A549 (cell line): ENCODE results near the gene MED28. TPM values are rescaled to one million over a fixed set of nuclear protein-coding genes. Genes with fewer than 3 reads are reported as not detected.
A peak's percentile ranks its signal among the peaks of the same experiment; 100 is the strongest.

Experiments
- ATAC-seq, 2 experiments: fragments of 200-7000 bp in 1 of 2; fragments of >200 bp in 1 of 2; cut with Nextera tagmentation in 1 of 2; cut with Tn5 transposase in 1 of 2; 3 replicates each; pipeline versions ENCODE4 v1.8.0 to v1.9.1; 2018 to 2020; ENCODE audit warnings: mild to moderate bottlenecking in 1 of 2, moderate library complexity in 1 of 2
- CTCF ChIA-PET: fragments of 300-600 bp; sonication (Branson Sonifier 250); formaldehyde crosslinking; extraction: SDS; loops from one replicate; lab custom pipeline; 2021; ENCODE audit warnings: antibody characterized with exemption, inconsistent platforms; lab: Yijun Ruan, JAX
- POLR2A ChIA-PET: fragments of 350-600 bp; formaldehyde crosslinking; extraction: SDS; loops from one replicate; lab custom pipeline; 2021; ENCODE audit warnings: antibody characterized with exemption, inconsistent platforms; lab: Yijun Ruan, JAX
- DNase-seq, 2 experiments: peaks; one replicate each; pipeline versions ENCODE4 v3.0.0 to v3.0.0-alpha.2; 2011 to 2016; ENCODE audit warnings: low read depth in 1 of 2, low spot score in 1 of 2
- FAIRE-seq: peaks from 2 replicates; lab custom pipeline; 2011; peaks lifted over from hg19 to GRCh38; lab: Jason Lieb, UNC
- H3K27ac ChIP-seq, 2 experiments: fragments of >200 bp; sonication (Bioruptor Twin); formaldehyde crosslinking; 3 replicates each; pipeline ENCODE4 v1.5.1; 2016 to 2017
- H3K4me1 ChIP-seq: fragments of >200 bp; sonication (Bioruptor Twin); formaldehyde crosslinking; 3 replicates; pipeline ENCODE4 v1.6.1; 2016
- H3K4me2 ChIP-seq: fragments of >200 bp; sonication (Bioruptor Twin); formaldehyde crosslinking; 3 replicates; pipeline ENCODE4 v1.6.1; 2016
- H3K4me3 ChIP-seq: fragments of >200 bp; sonication (Bioruptor Twin); formaldehyde crosslinking; 3 replicates; pipeline ENCODE4 v1.5.1; 2016
- H3K9me3 ChIP-seq: fragments of >200 bp; sonication (Bioruptor Twin); formaldehyde crosslinking; 3 replicates; pipeline ENCODE4 v1.6.1; 2016
- EHF ChIP-seq: fragments of 250-450 bp; sonication (Bioruptor Pico); IDR thresholded peaks from 2 replicates; pipeline ENCODE4 v1.5.0; 2020; ENCODE audit warnings: mild to moderate bottlenecking
- FOSL2 ChIP-seq, 2 experiments: fragments of 450-650 bp in 1 of 2; fragments of >200 bp in 1 of 2; sonication (Bioruptor Twin) in 1 of 2; formaldehyde crosslinking; IDR thresholded peaks; 2 replicates each; pipeline versions ENCODE4 v1.5.0 to v1.6.1; 2016 to 2020; ENCODE audit warnings: mild to moderate bottlenecking in 1 of 2, moderate library complexity in 1 of 2
- HOXB13 ChIP-seq: fragments of 250-450 bp; sonication (Bioruptor Pico); IDR thresholded peaks from 2 replicates; pipeline ENCODE4 v1.5.0; 2020; ENCODE audit warnings: low read depth, mild to moderate bottlenecking, moderate library complexity
- JUN ChIP-seq, 2 experiments: fragments of >200 bp; sonication (Bioruptor Twin); formaldehyde crosslinking; IDR thresholded peaks; 2 replicates in 1 of 2; 3 replicates in 1 of 2; pipeline ENCODE4 v1.6.1; 2016 to 2017
- MYC ChIP-seq: IDR thresholded peaks from 2 replicates; pipeline ENCODE4 v1.6.1; 2012; ENCODE audit warnings: mild to moderate bottlenecking, inconsistent platforms, low read length, improper control_type of control experiment, borderline replicate concordance
- PHF8 ChIP-seq: fragments of 200-600 bp; sonication (generic); IDR thresholded peaks from 2 replicates; pipeline ENCODE4 v1.6.1; 2016; ENCODE audit warnings: low read depth, mild to moderate bottlenecking, antibody characterized with exemption, moderate library complexity, borderline replicate concordance
- POLR2A ChIP-seq: IDR thresholded peaks from 2 replicates; pipeline ENCODE4 v1.6.1; 2012; ENCODE audit warnings: mild to moderate bottlenecking, low read length
- POLR2AphosphoS2 ChIP-seq: conservative IDR thresholded peaks from 2 replicates; pipeline ENCODE4 v1.6.1; 2012; ENCODE audit warnings: low read length, improper control_type of control experiment, inconsistent platforms
- RAD21 ChIP-seq, 2 experiments: fragments of >200 bp in 1 of 2; sonication (Bioruptor Twin) in 1 of 2; formaldehyde crosslinking in 1 of 2; IDR thresholded peaks in 1 of 2; conservative IDR thresholded peaks in 1 of 2; 2 replicates in 1 of 2; 3 replicates in 1 of 2; pipeline ENCODE4 v1.6.1; 2012 to 2018; ENCODE audit warnings: inconsistent platforms in 1 of 2
- RFX5 ChIP-seq: fragments of 450-650 bp; IDR thresholded peaks from 2 replicates; pipeline ENCODE4 v1.7.1; 2014; ENCODE audit warnings: antibody characterized with exemption, mild to moderate bottlenecking, moderate library complexity
- SREBF2 ChIP-seq: fragments of 450-650 bp; IDR thresholded peaks from 2 replicates; pipeline ENCODE4 v1.6.1; 2014; ENCODE audit warnings: mild to moderate bottlenecking, moderate library complexity
- ZSCAN20 ChIP-seq: fragments of 250-450 bp; sonication (Bioruptor Pico); IDR thresholded peaks from 2 replicates; pipeline ENCODE4 v1.8.0; 2022; ENCODE audit warnings: mild to moderate bottlenecking, moderate library complexity
- WGBS: methylation state at CpG from one replicate; pipeline ENCODE4 v1.1.6; 2017; ENCODE audit errors: missing lambda C conversion rate; 5-methylcytosine and 5-hydroxymethylcytosine counted together
- polyA plus RNA-seq, 4 experiments: library from polyadenylated mRNA; depleted of rRNA in 3 of 4; stranded (reverse); fragments of >200 nt; fragmentation: RNase III in 1 of 4; extraction: RNeasy Plus Mini Kit Qiagen cat#74134 plus additional on column Dnase treatment in 1 of 4; gene quantifications; 2 replicates in 3 of 4; 3 replicates in 1 of 4; pipeline ENCODE4 v1.2.3, GENCODE V29; 2011 to 2017
- TF ChIP-seq, protein P1 (sequence below): fragments of 450-650 bp; IDR thresholded peaks from 2 replicates; pipeline ENCODE4 v1.6.1; 2014; ENCODE audit warnings: antibody characterized with exemption
- TF ChIP-seq, protein P2 (sequence below): IDR thresholded peaks from 2 replicates; pipeline ENCODE4 v1.6.1; 2012; ENCODE audit warnings: low read depth, borderline replicate concordance
- TF ChIP-seq, protein P3 (sequence below): fragments of 250-450 bp; sonication (Bioruptor Pico); IDR thresholded peaks from 2 replicates; pipeline ENCODE4 v1.5.0; 2021; ENCODE audit warnings: mild to moderate bottlenecking, moderate library complexity, borderline replicate concordance
- TF ChIP-seq, protein P4 (sequence below): fragments of >200 bp; sonication (Bioruptor Twin); formaldehyde crosslinking; IDR thresholded peaks from 2 replicates; pipeline ENCODE4 v1.6.1; 2016
- TF ChIP-seq, protein P5 (sequence below): IDR thresholded peaks from 2 replicates; pipeline ENCODE4 v1.6.1; 2012
- TF ChIP-seq, protein P6 (sequence below): fragments of >200 bp; sonication (Bioruptor Twin); formaldehyde crosslinking; IDR thresholded peaks from 3 replicates; pipeline ENCODE4 v1.6.1; 2016

The MED28 gene
- polyA plus RNA-seq, 2 of the 4 experiments (the other 2 are of a cell fraction) = 15.5 to 30.8 TPM

DNA sequence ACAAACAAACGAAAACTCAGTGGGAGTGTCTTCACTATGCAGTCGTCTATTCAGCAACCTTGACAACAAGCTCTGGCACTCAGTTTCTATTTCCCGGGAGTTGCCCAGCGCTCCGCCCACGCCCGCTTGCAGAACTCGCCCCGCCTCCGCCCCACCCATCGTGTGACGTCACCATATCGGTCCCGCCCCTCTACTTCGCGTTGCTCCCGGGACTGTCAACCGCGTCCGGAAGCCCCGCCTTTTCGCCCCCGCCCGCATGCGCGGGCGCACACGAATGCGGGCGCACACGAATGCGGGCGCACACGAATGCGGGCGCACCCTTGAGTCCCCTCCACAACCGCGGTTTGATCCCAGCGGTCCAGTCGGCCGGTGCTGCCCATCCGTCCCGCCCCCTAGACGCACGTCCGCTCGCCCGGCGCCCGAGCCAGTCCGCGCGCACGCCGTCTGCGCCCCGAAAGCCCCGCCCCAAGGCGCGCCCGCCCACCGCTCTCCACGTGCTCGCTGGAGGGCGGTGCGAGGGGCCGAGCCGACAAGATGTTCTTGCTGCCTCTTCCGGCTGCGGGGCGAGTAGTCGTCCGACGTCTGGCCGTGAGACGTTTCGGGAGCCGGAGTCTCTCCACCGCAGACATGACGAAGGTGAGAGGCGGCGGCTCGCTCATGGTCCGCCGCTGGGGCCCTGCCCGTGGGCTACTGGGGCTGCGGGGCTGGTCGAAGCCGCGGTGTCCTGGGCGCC lies 37.3 kb upstream of the MED28 start, which contains the start of gene LAP3:
Gene LAP3 (plus strand): TSS at position 267 of the 733 bp plus-strand sequence. CDS start 268 bp downstream, at position 535.
- ChIA-PET CTCF (interaction anchor here (1.2 kb wide), 1 partner anchor 21 kb away, joined by 3 read pairs; no protein-coding TSS in a partner anchor), POLR2A (interaction anchor here (1.0 kb wide), 2 partner anchors 28 to 37 kb away, joined by 3 to 8 read pairs; partner anchors contain the start of gene MED28)
- ATAC-seq (peak; percentile 95 to 98), DNase-seq (peak; percentile 76 to 91), FAIRE-seq (no peak)
- no peaks in the 10 kb centered on the region for H3K9me3 ChIP-seq
- peak within 1 kb of the TSS; percentile 71 to 95 for H3K27ac ChIP-seq
- peaks cover 6% of the 10 kb centered on the region; the same call in 1 of the 3 replicates for H3K4me1 ChIP-seq
- WGBS = 2% methylated on average over 11 of the region's 91 CpGs
- TF ChIP-seq POLR2AphosphoS2 (no peak), POLR2A (peak; percentile 83), JUN (IDR thresholded peaks at IDR 0.05) (peak in 1 of 2 experiments; percentile 54; a peak in 2 of 5 replicates), FOSL2 (IDR thresholded peaks at IDR 0.05) (no peak), FOSL2 (CRISPR knock-in tag; IDR thresholded peaks at IDR 0.05) (0 out of 2 replicates have a peak, but pooled peaks have one; percentile 29), PHF8 (peak; percentile 82; the same call in 1 of the 2 replicates), MYC (peak; percentile 83; the same call in 1 of the 2 replicates), ZSCAN20 (CRISPR knock-in tag) (no peak), EHF (CRISPR knock-in tag) (no peak), HOXB13 (CRISPR knock-in tag) (no peak), RAD21 (conservative IDR thresholded peaks at IDR 0.05 in 1 of 2, IDR thresholded peaks at IDR 0.05 in 1 of 2) (no peak), SREBF2 (no peak), RFX5 (0 out of 2 replicates have a peak, but pooled peaks have one; percentile 38)
- TF ChIP-seq, protein P1, sequence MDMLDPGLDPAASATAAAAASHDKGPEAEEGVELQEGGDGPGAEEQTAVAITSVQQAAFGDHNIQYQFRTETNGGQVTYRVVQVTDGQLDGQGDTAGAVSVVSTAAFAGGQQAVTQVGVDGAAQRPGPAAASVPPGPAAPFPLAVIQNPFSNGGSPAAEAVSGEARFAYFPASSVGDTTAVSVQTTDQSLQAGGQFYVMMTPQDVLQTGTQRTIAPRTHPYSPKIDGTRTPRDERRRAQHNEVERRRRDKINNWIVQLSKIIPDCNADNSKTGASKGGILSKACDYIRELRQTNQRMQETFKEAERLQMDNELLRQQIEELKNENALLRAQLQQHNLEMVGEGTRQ = 0 out of 2 replicates have a peak, but pooled peaks have one; percentile 11
- TF ChIP-seq, protein P2, sequence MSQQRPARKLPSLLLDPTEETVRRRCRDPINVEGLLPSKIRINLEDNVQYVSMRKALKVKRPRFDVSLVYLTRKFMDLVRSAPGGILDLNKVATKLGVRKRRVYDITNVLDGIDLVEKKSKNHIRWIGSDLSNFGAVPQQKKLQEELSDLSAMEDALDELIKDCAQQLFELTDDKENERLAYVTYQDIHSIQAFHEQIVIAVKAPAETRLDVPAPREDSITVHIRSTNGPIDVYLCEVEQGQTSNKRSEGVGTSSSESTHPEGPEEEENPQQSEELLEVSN = peak; percentile 81
- TF ChIP-seq, protein P3, sequence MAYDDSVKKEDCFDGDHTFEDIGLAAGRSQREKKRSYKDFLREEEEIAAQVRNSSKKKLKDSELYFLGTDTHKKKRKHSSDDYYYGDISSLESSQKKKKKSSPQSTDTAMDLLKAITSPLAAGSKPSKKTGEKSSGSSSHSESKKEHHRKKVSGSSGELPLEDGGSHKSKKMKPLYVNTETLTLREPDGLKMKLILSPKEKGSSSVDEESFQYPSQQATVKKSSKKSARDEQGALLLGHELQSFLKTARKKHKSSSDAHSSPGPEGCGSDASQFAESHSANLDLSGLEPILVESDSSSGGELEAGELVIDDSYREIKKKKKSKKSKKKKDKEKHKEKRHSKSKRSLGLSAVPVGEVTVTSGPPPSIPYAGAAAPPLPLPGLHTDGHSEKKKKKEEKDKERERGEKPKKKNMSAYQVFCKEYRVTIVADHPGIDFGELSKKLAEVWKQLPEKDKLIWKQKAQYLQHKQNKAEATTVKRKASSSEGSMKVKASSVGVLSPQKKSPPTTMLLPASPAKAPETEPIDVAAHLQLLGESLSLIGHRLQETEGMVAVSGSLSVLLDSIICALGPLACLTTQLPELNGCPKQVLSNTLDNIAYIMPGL (CRISPR knock-in tag) = no peak
- TF ChIP-seq, protein P4, sequence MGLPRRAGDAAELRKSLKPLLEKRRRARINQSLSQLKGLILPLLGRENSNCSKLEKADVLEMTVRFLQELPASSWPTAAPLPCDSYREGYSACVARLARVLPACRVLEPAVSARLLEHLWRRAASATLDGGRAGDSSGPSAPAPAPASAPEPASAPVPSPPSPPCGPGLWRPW = no peak
- TF ChIP-seq, protein P5, sequence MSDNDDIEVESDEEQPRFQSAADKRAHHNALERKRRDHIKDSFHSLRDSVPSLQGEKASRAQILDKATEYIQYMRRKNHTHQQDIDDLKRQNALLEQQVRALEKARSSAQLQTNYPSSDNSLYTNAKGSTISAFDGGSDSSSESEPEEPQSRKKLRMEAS = peak; percentile 95
- H3K4me3 ChIP-seq = peak within 1 kb of the TSS; percentile 77
- peak within 1 kb of the TSS; percentile 83 for H3K4me2 ChIP-seq

DNA sequence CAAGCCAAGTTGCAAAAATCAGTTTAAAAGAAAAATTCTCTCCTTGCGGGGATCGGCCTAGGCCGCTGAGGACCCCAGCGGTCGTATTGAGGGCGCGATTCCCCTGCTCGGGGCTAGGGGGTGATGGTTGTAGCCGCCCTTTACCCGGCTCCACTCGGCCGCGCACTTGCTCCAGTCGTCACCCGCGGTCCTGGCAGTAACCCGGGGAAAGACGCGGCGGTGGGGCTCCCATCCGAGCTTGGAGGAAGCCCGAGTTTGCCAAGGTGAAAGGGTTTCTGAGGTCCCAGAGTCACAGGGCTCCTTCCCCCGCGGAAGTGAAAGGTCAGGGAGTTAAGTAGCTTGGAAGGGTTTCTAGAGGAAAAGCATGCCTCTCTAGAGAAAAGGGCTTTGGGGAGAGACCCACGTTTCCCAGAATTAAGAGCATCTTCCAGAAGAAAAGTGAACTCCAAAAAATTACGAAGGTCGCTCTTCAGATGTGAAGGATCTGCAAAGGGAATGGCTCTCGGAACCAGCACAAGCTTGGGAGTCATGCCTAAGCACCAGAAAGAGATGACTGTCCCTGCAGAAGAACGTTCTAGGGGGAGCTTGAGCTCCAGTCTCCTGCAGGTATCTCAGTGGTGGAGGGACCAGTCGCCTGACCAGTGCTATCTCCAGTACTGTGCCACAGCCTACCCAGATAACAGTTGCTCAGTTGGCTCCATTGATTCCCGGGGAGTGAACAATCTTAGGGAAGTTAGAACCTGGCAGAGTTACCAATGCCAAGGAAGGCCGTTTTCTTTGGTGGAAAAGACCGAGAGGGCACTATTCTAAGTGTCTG lies 36.6 kb upstream of the MED28 start:
- TF ChIP-seq, protein P6, sequence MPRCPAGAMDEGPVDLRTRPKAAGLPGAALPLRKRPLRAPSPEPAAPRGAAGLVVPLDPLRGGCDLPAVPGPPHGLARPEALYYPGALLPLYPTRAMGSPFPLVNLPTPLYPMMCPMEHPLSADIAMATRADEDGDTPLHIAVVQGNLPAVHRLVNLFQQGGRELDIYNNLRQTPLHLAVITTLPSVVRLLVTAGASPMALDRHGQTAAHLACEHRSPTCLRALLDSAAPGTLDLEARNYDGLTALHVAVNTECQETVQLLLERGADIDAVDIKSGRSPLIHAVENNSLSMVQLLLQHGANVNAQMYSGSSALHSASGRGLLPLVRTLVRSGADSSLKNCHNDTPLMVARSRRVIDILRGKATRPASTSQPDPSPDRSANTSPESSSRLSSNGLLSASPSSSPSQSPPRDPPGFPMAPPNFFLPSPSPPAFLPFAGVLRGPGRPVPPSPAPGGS = no peak
- TF ChIP-seq PHF8 = peak; percentile 17
- TF ChIP-seq, all 56 proteins: peak for 1
- 23% methylated on average over 13 of the region's 33 CpGs for WGBS
- Histone ChIP-seq H3K4me1 (peaks cover 6% of the 10 kb centered on the region; the same call in 1 of the 3 replicates), H3K27ac (peak overlapping the region; percentile 71 to 95), H3K4me3 (peak overlapping the region; percentile 77), H3K4me2 (peak overlapping the region; percentile 75), H3K9me3 (no peaks in the 10 kb centered on the region)
- peak; percentile 61 to 64 for ATAC-seq
- no peak for FAIRE-seq
- POLR2A ChIA-PET = interaction anchor here (1.0 kb wide), 1 partner anchor 36 kb away, joined by 6 read pairs; the partner anchor contains the start of gene MED28
- peak in 1 of 2 experiments; percentile 13 for DNase-seq
- CTCF ChIA-PET = interaction anchor here (0.6 to 1.2 kb wide), 2 partner anchors 20 to 21 kb away, joined by 3 read pairs; no protein-coding TSS in a partner anchor
